Measurements from ENCODE around the gene INAVA. TPM values are rescaled to one million over a fixed set of nuclear protein-coding genes. Genes with fewer than 3 reads are reported as not detected.
"Not testable (repeated sequence)": the region's sequence is repeated elsewhere in the genome, so short reads cannot be mapped to it uniquely, and the experiment has no call there.

Gene INAVA
- polyA plus RNA-seq, 3 donors = not detected

GRCh38 chr1:200929530-200930278 lies 35.0 kb downstream of the INAVA start:
- peak overlapping the region in 1 of 7 donors; percentile 43 for H3K27ac Mint-ChIP-seq
- Histone ChIP-seq H3K4me2 (replicated peaks; ENCODE audit: extremely low read depth, low read length, poor library complexity, severe bottlenecking) (no peak overlapping the region), H4K20me1 (ENCODE audit: insufficient read depth, low read length) (no peaks in the 10 kb centered on the region), H3K79me2 (ENCODE audit: insufficient read depth, low read length) (no peaks in the 10 kb centered on the region), H3K9me3 (replicated peaks in 1 of 2; ENCODE audit: control insufficient read depth in 1 of 2, insufficient read depth in 1 of 2, low read length in 2 of 2) (peaks cover 13 to 14% of the 10 kb centered on the region in 2 donors), H3K4me1 (ENCODE audit: control insufficient read depth in 1 of 2, insufficient read depth in 2 of 2, low read length in 2 of 2) (peaks cover 0 to 9% of the 10 kb centered on the region in 2 donors), H3K4me3 (replicated peaks in 1 of 3; ENCODE audit: low read depth in 2 of 3, low read length in 3 of 3) (no peak overlapping the region), H3K27ac (ENCODE audit: low read depth in 1 of 2, low read length in 2 of 2) (no peak overlapping the region), H3K27me3 (ENCODE audit: control insufficient read depth in 2 of 2, insufficient read depth in 2 of 2, low read length in 2 of 2) (no peaks in the 10 kb centered on the region), H3K36me3 (replicated peaks in 1 of 2; ENCODE audit: control insufficient read depth in 1 of 2, insufficient read depth in 2 of 2, low read length in 2 of 2) (no peaks in the 10 kb centered on the region), H3K9ac (ENCODE audit: insufficient read depth, low read length, poor library complexity, severe bottlenecking) (no peak overlapping the region), H2AFZ (ENCODE audit: insufficient read depth, low read depth, low read length, poor library complexity, severe bottlenecking) (peak overlapping the region; percentile 33)
- peaks cover 3% of the 10 kb centered on the region in 3 donors for H3K27me3 Mint-ChIP-seq (ENCODE audit: low read depth in 3 of 3)
- no peak overlapping the region for H3K4me3 Mint-ChIP-seq
- intact Hi-C loops (cut with micrococcal nuclease) = no loop called here
- no peak for DNase-seq
- H3K4me1 Mint-ChIP-seq = peaks cover 17% of the 10 kb centered on the region
- 100% methylated on average over 1 of the region's 4 CpGs for WGBS (ENCODE audit: insufficient coverage)
- no peak for TF ChIP-seq CTCF (IDR thresholded peaks at IDR 0.05)
- H3K36me3 Mint-ChIP-seq = no peaks in the 10 kb centered on the region
- peaks cover 7 to 16% (median 11%) of the 10 kb centered on the region in 7 donors for H3K9me3 Mint-ChIP-seq

GRCh38 chr1:200930285-200930684 lies 35.6 kb downstream of the INAVA start:
- H3K4me2 ChIP-seq (replicated peaks; ENCODE audit: extremely low read depth, low read length, poor library complexity, severe bottlenecking); DNase-seq; H2AFZ ChIP-seq (ENCODE audit: insufficient read depth, low read depth, low read length, poor library complexity, severe bottlenecking); H3K4me3 ChIP-seq (replicated peaks in 1 of 3; ENCODE audit: low read depth in 2 of 3, low read length in 3 of 3); H3K4me3 Mint-ChIP-seq; H3K79me2 ChIP-seq (ENCODE audit: insufficient read depth, low read length); H3K9ac ChIP-seq (ENCODE audit: insufficient read depth, low read length, poor library complexity, severe bottlenecking); H3K27me3 Mint-ChIP-seq (ENCODE audit: low read depth in 3 of 3); intact Hi-C loops (cut with micrococcal nuclease); H3K4me1 ChIP-seq (ENCODE audit: control insufficient read depth in 1 of 2, insufficient read depth in 2 of 2, low read length in 2 of 2); H3K27me3 ChIP-seq (ENCODE audit: control insufficient read depth in 2 of 2, insufficient read depth in 2 of 2, low read length in 2 of 2); H4K20me1 ChIP-seq (ENCODE audit: insufficient read depth, low read length); H3K27ac ChIP-seq (ENCODE audit: low read depth in 1 of 2, low read length in 2 of 2); H3K36me3 Mint-ChIP-seq; H3K36me3 ChIP-seq (replicated peaks in 1 of 2; ENCODE audit: control insufficient read depth in 1 of 2, insufficient read depth in 2 of 2, low read length in 2 of 2); H3K27ac Mint-ChIP-seq: not testable (repeated sequence)
- peaks cover 7 to 16% (median 11%) of the 10 kb centered on the region in 7 donors for H3K9me3 Mint-ChIP-seq
- 100% methylated on average over 3 of the region's 8 CpGs for WGBS (ENCODE audit: insufficient coverage)
- peaks cover 19% of the 10 kb centered on the region for H3K4me1 Mint-ChIP-seq
- peaks cover 13 to 14% of the 10 kb centered on the region in 2 donors for H3K9me3 ChIP-seq (replicated peaks in 1 of 2; ENCODE audit: control insufficient read depth in 1 of 2, insufficient read depth in 1 of 2, low read length in 2 of 2)
